K562 (cell line): ENCODE results near the gene HSD17B12. TPM values are rescaled to one million over a fixed set of nuclear protein-coding genes. Genes with fewer than 3 reads are reported as not detected.

Experiments
- ATAC-seq: fragments of 200-7000 bp; cut with Tn5 transposase; 3 replicates; pipeline ENCODE4 v1.9.1; 2020; ENCODE audit warnings: moderate library complexity
- BruUV-seq: library from RNA; stranded (reverse); fragments of 400-500 nt; replicated peaks from 2 replicates; lab custom pipeline; 2021; lab: Mats Ljungman, UMichigan
- CTCF ChIA-PET: fragments of 300-600 bp; formaldehyde crosslinking; extraction: SDS; loops from one replicate; lab custom pipeline; 2021; ENCODE audit warnings: low intra/inter-chr PET ratio; lab: Yijun Ruan, JAX
- POLR2A ChIA-PET: fragments of 300-600, 350-650 bp; sonication (Branson Sonifier 250); formaldehyde crosslinking; extraction: SDS; loops from one replicate; lab custom pipeline; 2021; ENCODE audit warnings: antibody characterized with exemption, inconsistent platforms; lab: Yijun Ruan, JAX
- DNase-seq, 4 experiments: peaks; one replicate each; pipeline versions ENCODE4 v3.0.0 to v3.0.0-alpha.2; 2011 to 2018; ENCODE audit warnings: low spot score in 3 of 4, mixed read lengths in 3 of 4; ENCODE audit errors: extremely low read depth in 1 of 4
- FAIRE-seq: peaks from 2 replicates; lab custom pipeline; 2011; peaks lifted over from hg19 to GRCh38; lab: Jason Lieb, UNC
- H2AFZ ChIP-seq: 2 replicates; pipeline ENCODE4 v1.6.0; 2011; ENCODE audit warnings: low read depth, low read length, control low read depth, inconsistent platforms
- H3K27ac ChIP-seq: fragments of 200-600 bp; 3 replicates; pipeline ENCODE4 v1.8.0; 2011; ENCODE audit warnings: low read depth, mild to moderate bottlenecking, control low read depth, inconsistent platforms, low read length, moderate library complexity, mixed read lengths; ENCODE audit errors: extremely low read depth
- H3K27me3 ChIP-seq, 2 experiments: fragments of 300-600 bp in 1 of 2; 2 replicates in 1 of 2; 3 replicates in 1 of 2; pipeline versions ENCODE4 v1.6.0 to v1.8.0; 2011; ENCODE audit warnings: inconsistent platforms in 2 of 2, low read length in 2 of 2, mild to moderate bottlenecking in 1 of 2, mixed read lengths in 1 of 2, moderate library complexity in 1 of 2; ENCODE audit not compliant: control insufficient read depth in 2 of 2, insufficient read depth in 2 of 2
- H3K36me3 ChIP-seq: fragments of 300-600 bp; 3 replicates; pipeline ENCODE4 v1.8.0; 2011; ENCODE audit warnings: mild to moderate bottlenecking, low read length, inconsistent platforms; ENCODE audit not compliant: control insufficient read depth, insufficient read depth
- H3K4me1 ChIP-seq, 2 experiments: fragments of 200-600 bp in 1 of 2; replicated peaks in 1 of 2; 2 replicates in 1 of 2; 3 replicates in 1 of 2; pipeline versions ENCODE4 v1.5.1 to v1.8.0; 2011; ENCODE audit warnings: inconsistent platforms in 2 of 2, low read length in 2 of 2, mild to moderate bottlenecking in 1 of 2, mixed read lengths in 1 of 2, moderate library complexity in 1 of 2; ENCODE audit not compliant: control insufficient read depth in 2 of 2, insufficient read depth in 2 of 2
- H3K4me2 ChIP-seq: 2 replicates; pipeline ENCODE4 v1.6.1; 2011; ENCODE audit warnings: low read length, control low read depth, inconsistent platforms, mixed read lengths; ENCODE audit not compliant: insufficient read depth
- H3K4me3 ChIP-seq: fragments of 200-600 bp; sonication (generic), shearing (Covaris generic); 2 replicates; pipeline ENCODE4 v1.5.1; 2016; ENCODE audit warnings: control low read depth, inconsistent platforms
- H3K79me2 ChIP-seq: fragments of 200-600 bp; 3 replicates; pipeline ENCODE4 v1.8.0; 2011; ENCODE audit warnings: low read length, inconsistent platforms; ENCODE audit not compliant: control insufficient read depth, insufficient read depth
- H3K9ac ChIP-seq, 2 experiments: 2 replicates each; pipeline versions ENCODE4 v1.6.0 to v1.6.1; 2011; ENCODE audit warnings: low read depth in 2 of 2, low read length in 2 of 2, control low read depth in 1 of 2, inconsistent platforms in 1 of 2, mild to moderate bottlenecking in 1 of 2, mixed read lengths in 1 of 2; ENCODE audit not compliant: insufficient read depth in 1 of 2
- H3K9me1 ChIP-seq: one replicate; pipeline ENCODE4 v1.6.0; 2011; ENCODE audit warnings: inconsistent platforms, mild to moderate bottlenecking, low read length, moderate library complexity; ENCODE audit not compliant: control insufficient read depth, insufficient read depth
- H3K9me3 ChIP-seq: replicated peaks from 2 replicates; pipeline ENCODE4 v1.5.1; 2011; ENCODE audit warnings: low read depth, low read length, inconsistent platforms; ENCODE audit not compliant: control insufficient read depth, insufficient read depth
- H4K20me1 ChIP-seq: replicated peaks from 2 replicates; pipeline ENCODE4 v1.6.1; 2011; ENCODE audit warnings: low read length, inconsistent platforms, mixed read lengths; ENCODE audit not compliant: control insufficient read depth, insufficient read depth
- BRD9 ChIP-seq: fragments of 450-650 bp; IDR thresholded peaks from 2 replicates; pipeline ENCODE4 v1.6.1; 2018; ENCODE audit warnings: low read depth; ENCODE audit not compliant: partially characterized antibody
- HNRNPLL ChIP-seq: fragments of 200-400 bp; formaldehyde crosslinking; IDR thresholded peaks from 2 replicates; pipeline ENCODE4 v1.6.1; 2017; ENCODE audit warnings: low read length, low read depth, mild to moderate bottlenecking; ENCODE audit not compliant: poor library complexity, severe bottlenecking
- NCOR1 ChIP-seq: fragments of 450-650 bp; IDR thresholded peaks from 2 replicates; pipeline ENCODE4 v1.6.1; 2016; ENCODE audit warnings: mild to moderate bottlenecking, moderate library complexity
- PHF21A ChIP-seq: fragments of 450-650 bp; IDR thresholded peaks from 2 replicates; pipeline ENCODE4 v1.6.1; 2017; ENCODE audit warnings: low read depth, borderline replicate concordance
- SPI1 ChIP-seq: IDR thresholded peaks from 2 replicates; pipeline ENCODE4 v1.6.1; 2011; ENCODE audit warnings: low read depth, low read length, control low read depth, borderline replicate concordance
- ZNF232 ChIP-seq: sonication (generic); formaldehyde crosslinking; IDR thresholded peaks from 2 replicates; pipeline ENCODE4 v1.8.0; 2022; ENCODE audit warnings: mild to moderate bottlenecking, missing genetic modification reagents
- ZNF354B ChIP-seq: fragments of 250-450 bp; sonication (Bioruptor Pico); IDR thresholded peaks from 2 replicates; pipeline ENCODE4 v1.4.0; 2020
- ZNF507 ChIP-seq: conservative IDR thresholded peaks from 2 replicates; pipeline ENCODE4 v1.6.1; 2017; ENCODE audit warnings: missing genetic modification characterization, missing compliant biosample characterization
- ZNF707 ChIP-seq: fragments of 250-450 bp; sonication (Bioruptor Pico); conservative IDR thresholded peaks from 2 replicates; pipeline ENCODE4 v1.8.0; 2022; ENCODE audit warnings: inconsistent platforms, mild to moderate bottlenecking, moderate library complexity
- WGBS: fragments of 100-300 bp; shearing (Covaris generic); methylation state at CpG from one replicate; pipeline ENCODE4 v1.1.6; 2016; ENCODE audit warnings: low coverage, mixed read lengths; ENCODE audit not compliant: insufficient coverage; ENCODE audit errors: missing lambda C conversion rate; 5-methylcytosine and 5-hydroxymethylcytosine counted together
- in situ Hi-C: fragments of 300-500 bp; cut with MboI; formaldehyde crosslinking; loops from 4 replicates; pipeline ENCODE4 v1.15.0; 2018; ENCODE audit warnings: inconsistent platforms, mixed read lengths
- intact Hi-C: fragments of 100-400 bp; cut with micrococcal nuclease; formaldehyde crosslinking; loops from 2 replicates; pipeline ENCODE4 v1.14.2; 2022
- polyA plus RNA-seq, 8 experiments: library from polyadenylated mRNA; depleted of rRNA in 4 of 8; stranded (reverse) in 5 of 8; unstranded in 3 of 8; fragments of >200 nt; fragmentation: Nextera tagmentation in 2 of 8; fragmentation: Illumina TruSeq in 1 of 8; extraction: Ambion mirVana in 2 of 8; extraction: Trizol in 1 of 8; gene quantifications; 2 replicates each; pipeline versions ENCODE4 v1.2.1 to v1.2.3, GENCODE V29; 2011 to 2014; ENCODE audit warnings: inconsistent platforms in 1 of 8, missing spikeins in 1 of 8
- total RNA-seq, 7 experiments: library from RNA; depleted of rRNA in 6 of 7; stranded (reverse); fragments of >200 nt in 6 of 7; fragmentation: Illumina TruSeq in 2 of 7; extraction: Trizol in 2 of 7; gene quantifications; 2 replicates each; pipeline versions ENCODE4 v1.2.1 to v1.2.3, GENCODE V29; 2011 to 2021; ENCODE audit warnings: low replicate concordance in 1 of 7
- TF ChIP-seq, protein P1 (sequence below): sonication (generic); formaldehyde crosslinking; IDR thresholded peaks from 2 replicates; pipeline ENCODE4 v1.8.0; 2022; ENCODE audit warnings: missing genetic modification reagents, mild to moderate bottlenecking, borderline replicate concordance
- TF ChIP-seq, protein P2 (sequence below): fragments of 250-450 bp; sonication (Bioruptor Pico); IDR thresholded peaks from 2 replicates; pipeline ENCODE4 v1.4.0; 2020; ENCODE audit warnings: borderline replicate concordance

HSD17B12 gene
- total and polyA plus RNA-seq, 9 of the 15 experiments (the other 6 are each of a cell fraction or from before 2014, with no cell fraction given): 9.1 to 34.5 (median 23.3) TPM

DNA sequence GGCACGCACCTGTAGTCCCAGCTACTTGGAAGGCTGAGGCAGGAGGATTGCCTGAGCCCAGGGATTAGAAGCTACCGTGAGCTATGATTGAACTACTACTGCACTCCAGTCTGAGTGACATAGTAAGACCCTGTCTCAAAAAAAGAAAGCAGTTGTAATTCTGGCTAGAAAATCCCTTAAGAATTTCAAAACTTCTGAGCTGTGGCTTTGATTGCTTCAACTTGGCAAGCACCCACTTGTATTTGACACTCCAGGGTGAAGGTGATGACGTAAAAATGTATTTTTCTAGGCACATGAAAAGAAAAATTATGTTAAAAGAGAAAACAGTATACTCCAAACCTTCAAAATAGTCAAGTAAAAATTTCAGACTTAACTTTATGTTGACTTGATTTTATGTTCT lies 176.5 kb downstream of the HSD17B12 start (continued):
- TF ChIP-seq, protein P1, sequence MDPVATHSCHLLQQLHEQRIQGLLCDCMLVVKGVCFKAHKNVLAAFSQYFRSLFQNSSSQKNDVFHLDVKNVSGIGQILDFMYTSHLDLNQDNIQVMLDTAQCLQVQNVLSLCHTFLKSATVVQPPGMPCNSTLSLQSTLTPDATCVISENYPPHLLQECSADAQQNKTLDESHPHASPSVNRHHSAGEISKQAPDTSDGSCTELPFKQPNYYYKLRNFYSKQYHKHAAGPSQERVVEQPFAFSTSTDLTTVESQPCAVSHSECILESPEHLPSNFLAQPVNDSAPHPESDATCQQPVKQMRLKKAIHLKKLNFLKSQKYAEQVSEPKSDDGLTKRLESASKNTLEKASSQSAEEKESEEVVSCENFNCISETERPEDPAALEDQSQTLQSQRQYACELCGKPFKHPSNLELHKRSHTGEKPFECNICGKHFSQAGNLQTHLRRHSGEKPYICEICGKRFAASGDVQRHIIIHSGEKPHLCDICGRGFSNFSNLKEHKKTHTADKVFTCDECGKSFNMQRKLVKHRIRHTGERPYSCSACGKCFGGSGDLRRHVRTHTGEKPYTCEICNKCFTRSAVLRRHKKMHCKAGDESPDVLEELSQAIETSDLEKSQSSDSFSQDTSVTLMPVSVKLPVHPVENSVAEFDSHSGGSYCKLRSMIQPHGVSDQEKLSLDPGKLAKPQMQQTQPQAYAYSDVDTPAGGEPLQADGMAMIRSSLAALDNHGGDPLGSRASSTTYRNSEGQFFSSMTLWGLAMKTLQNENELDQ (CRISPR knock-in tag): no peak
- TF ChIP-seq BRD9 (no peak), SPI1 (no peak), NCOR1 (no peak), ZNF232 (CRISPR knock-in tag) (no peak), ZNF707 (CRISPR knock-in tag) (no peak), PHF21A (no peak), HNRNPLL (no peak)

DNA sequence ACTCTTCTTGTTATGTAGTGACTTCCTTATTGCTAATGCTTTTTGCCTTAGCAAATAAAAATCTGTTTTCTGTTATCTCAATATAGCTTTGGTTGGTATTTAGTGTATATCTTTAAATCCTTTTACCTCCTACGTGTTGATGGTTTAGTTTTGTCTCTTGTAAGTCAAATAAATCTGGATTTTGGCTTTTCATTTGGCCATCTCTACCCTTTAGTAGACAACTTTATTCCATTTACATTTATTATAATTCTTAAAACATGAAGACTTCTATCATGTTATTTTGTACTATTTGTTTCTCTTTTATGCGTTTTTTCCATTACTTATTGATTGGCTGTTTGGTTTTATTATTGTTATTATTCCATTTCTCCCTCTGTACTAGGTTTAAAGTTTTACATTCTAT lies 180.6 kb downstream of the HSD17B12 start:
- H3K9me1 ChIP-seq: no peaks in the 10 kb centered on the region
- H3K36me3 ChIP-seq: no peaks in the 10 kb centered on the region
- H2AFZ ChIP-seq: no peak overlapping the region
- DNase-seq (no peak), FAIRE-seq (no peak), ATAC-seq (no peak)
- no peak overlapping the region for H3K4me2 ChIP-seq
- H4K20me1 ChIP-seq: no peaks in the 10 kb centered on the region
- intact Hi-C loops (no loop called here), in situ Hi-C loops (no loop called here)
- no peaks in the 10 kb centered on the region for H3K9me3 ChIP-seq
- POLR2A ChIA-PET: no interaction called here
- CTCF ChIA-PET: no interaction called here
- no peak overlapping the region for H3K4me3 ChIP-seq
- BruUV-seq: no TSS peak
- TF ChIP-seq ZNF354B (CRISPR knock-in tag): peak; percentile 76
- TF ChIP-seq, protein P2, sequence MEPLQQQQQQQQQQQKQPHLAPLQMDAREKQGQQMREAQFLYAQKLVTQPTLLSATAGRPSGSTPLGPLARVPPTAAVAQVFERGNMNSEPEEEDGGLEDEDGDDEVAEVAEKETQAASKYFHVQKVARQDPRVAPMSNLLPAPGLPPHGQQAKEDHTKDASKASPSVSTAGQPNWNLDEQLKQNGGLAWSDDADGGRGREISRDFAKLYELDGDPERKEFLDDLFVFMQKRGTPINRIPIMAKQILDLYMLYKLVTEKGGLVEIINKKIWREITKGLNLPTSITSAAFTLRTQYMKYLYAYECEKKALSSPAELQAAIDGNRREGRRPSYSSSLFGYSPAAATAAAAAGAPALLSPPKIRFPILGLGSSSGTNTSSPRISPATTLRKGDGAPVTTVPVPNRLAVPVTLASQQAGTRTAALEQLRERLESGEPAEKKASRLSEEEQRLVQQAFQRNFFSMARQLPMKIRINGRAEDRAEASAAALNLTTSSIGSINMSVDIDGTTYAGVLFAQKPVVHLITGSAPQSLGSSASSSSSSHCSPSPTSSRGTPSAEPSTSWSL: no peak
- TF ChIP-seq ZNF507 (tag): peak; percentile 99
- TF ChIP-seq, all 486 proteins: peak for 2
- Histone ChIP-seq H3K9ac (no peak overlapping the region), H3K4me1 (no peaks in the 10 kb centered on the region), H3K27ac (no peak overlapping the region), H3K79me2 (no peaks in the 10 kb centered on the region), H3K27me3 (no peaks in the 10 kb centered on the region; a peak in 1 of 5 replicates)
- WGBS: 18% methylated on average over 2 of the region's 2 CpGs
